HG03520 (cell line): ENCODE measurements around the gene YPEL5.
"Not testable (repeated sequence)": the region's sequence is repeated elsewhere in the genome, so short reads cannot be mapped to it uniquely, and the experiment has no call there.

ENCODE experiments used
- ATAC-seq: cut with Tn5 transposase; IDR thresholded peaks from one replicate; pipeline ENCODE4 v1.9.1; 2021; ENCODE audit warnings: mild to moderate bottlenecking, moderate library complexity; ENCODE audit not compliant: unreplicated experiment

YPEL5 gene

DNA sequence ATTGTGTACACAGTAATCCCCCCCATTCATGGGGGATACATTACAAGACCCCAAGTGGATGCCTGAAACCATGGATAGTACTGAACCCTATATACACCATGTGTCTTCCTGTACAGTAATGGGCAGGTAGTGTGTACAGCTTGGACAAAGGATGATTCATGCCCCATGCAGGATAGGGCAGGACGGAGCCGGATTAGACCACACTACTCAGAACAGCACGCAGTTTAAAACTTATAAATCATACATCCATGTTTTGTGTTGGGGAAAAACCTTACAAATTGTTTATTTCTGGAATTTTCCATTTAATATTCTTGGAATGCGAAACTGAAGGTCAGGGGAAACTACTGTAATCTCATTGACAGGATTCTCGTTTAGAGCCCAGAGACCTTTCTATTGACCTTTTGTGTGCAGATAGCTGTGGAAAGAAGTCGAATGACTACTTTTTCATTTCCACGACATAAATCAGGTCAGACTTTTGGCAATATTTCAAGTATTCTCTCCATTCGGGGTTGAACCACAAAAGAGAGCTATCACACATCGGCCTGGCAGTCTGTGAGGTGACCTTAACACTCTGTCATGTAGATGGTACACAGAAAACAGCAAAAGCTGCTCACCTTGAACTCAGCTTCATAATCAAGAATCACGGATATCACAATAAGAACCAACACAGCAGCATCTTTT, 9.9 kb upstream of the YPEL5 start:
- no peak for ATAC-seq

DNA sequence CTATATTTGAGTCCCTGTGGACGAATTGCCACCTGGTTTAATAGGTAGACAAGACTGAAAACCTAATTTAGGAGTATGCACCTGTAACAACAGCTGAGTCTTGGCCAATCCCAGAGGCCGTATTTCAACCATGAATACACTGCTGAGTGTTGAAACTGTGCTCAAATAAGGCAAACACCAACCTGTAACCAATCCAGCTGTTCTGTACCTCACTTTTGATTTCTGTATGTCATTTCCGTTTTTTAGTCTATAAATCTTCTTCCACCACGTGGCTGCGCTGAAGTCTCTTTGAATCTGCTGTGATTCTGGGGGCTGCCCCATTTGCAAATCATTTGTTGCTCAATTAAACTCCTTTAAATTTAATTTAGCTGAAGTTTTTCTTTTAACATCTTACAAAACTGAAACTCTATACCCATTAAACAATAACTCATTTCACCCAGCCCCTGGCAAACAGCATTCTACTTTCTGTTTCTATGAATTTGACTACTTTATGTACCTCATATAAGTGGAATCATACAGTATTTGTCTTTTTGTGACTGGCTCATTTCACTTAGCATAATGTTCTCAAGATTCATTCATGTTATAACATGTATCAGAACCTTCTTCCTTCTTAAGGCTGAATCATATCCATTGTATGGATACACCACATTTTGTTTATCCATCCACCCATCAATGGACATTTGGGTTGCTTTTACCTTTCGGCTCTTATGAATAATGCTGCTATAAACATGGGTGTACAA, 7.5 kb upstream of the YPEL5 start:
- peak; percentile 69 for ATAC-seq

DNA sequence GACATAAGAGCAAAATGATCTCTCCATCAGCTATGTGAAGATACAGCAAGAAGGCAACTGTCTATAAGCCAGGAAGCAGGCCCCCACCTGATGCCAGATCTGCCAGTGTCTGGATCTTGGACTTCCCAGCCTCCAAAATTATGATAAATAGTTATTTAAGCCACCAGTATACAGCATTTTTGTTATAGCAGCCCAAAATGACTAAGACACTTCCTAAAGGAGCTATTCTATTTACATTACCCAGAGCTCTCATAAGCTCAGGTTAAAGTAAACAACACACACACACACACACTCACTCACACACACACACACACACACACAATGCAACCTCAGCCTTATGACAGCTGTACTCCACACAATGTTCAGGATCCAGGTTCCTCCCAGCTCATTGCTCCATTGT, 5.7 kb upstream of the YPEL5 start:
- ATAC-seq, result no peak

DNA sequence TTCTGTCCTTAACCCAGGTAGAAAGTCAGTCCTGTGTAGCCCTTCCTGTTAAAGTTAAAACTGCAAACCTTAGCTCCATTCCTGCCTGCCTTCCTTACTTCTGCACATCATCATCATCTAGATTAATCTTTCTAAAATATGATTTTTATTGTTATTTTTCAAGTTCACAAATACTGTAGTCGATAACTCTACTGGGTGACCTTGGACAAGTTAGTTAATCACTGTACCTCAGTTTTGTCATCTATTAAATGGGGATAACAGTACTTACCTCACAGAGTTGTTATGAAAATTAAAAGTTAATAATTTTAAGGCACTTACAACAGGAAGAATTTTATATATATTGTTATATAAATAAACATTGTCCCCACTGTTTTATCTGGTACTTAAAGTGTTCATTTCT, 2.5 kb upstream of the YPEL5 start:
- no peak for ATAC-seq

DNA sequence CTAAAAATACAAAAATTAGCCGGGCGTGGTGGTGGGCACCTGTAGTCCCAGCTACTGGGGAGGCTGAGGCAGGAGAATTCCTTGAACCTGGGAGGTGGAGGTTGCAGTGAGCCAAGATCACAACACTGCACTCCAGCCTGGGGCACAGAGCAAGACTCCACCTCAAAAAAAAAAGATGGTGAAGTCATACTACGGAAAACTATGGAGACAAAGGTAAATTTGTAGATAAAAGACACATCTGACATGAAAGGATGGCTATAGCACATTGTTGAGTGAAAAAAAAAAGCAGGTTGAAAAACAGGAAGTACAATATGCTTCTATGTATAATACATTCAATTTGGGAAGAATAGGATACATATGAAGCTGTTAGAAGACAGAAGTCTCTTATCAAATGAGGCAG, 1.9 kb upstream of the YPEL5 start:
- not testable (repeated sequence) for ATAC-seq

DNA sequence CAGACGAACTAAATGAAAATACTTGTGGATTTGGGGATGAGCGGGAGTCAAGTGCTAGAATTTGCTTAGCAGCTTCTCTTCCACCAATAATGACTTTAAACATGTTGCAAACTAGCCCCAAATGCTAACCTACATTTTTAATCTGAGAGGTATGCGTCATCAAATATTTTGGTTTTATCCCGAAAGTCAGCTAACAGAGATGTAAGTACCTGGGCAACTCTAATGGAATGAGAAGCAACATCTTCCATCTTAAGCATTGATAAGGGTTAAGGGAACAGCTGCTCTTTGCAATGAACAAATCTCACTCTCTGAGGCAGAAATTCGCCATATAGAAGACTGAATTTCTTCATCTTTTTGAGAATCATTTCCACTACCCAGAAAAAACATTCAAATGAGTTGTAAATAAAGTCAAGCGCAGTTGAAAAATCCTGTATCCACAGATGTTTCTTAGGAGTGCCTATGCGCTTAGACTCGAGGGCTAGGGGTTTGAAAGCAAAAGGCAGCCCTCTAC, 926 bp upstream of the YPEL5 start:
- no peak for ATAC-seq

DNA sequence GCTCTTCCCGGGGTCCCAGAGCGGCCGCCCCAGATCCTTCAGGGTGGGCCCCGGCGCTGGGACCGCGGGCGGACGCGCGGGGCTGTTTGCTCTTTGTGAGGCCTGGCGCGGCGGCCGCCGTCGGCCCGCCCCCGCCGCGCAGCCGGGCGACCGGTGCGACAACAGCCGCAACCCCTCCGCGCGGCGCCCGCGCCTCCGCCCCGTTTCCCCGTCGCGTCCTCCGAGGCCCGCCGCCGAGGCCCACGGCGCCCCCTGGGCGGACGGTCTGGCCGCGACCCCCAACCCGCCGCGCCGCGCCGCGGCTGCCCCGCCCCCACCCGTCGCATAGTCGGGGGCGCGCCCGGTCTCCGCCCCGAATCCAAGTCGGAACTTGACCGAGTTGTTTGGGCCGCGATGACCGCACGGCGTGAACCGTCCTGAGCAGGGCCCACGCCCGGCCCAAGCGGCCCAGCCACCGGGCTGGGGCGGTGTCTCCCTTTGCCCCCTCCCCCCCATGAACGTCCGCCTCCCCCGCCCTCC, 448 bp downstream of the YPEL5 start:
- ATAC-seq, result no peak

DNA sequence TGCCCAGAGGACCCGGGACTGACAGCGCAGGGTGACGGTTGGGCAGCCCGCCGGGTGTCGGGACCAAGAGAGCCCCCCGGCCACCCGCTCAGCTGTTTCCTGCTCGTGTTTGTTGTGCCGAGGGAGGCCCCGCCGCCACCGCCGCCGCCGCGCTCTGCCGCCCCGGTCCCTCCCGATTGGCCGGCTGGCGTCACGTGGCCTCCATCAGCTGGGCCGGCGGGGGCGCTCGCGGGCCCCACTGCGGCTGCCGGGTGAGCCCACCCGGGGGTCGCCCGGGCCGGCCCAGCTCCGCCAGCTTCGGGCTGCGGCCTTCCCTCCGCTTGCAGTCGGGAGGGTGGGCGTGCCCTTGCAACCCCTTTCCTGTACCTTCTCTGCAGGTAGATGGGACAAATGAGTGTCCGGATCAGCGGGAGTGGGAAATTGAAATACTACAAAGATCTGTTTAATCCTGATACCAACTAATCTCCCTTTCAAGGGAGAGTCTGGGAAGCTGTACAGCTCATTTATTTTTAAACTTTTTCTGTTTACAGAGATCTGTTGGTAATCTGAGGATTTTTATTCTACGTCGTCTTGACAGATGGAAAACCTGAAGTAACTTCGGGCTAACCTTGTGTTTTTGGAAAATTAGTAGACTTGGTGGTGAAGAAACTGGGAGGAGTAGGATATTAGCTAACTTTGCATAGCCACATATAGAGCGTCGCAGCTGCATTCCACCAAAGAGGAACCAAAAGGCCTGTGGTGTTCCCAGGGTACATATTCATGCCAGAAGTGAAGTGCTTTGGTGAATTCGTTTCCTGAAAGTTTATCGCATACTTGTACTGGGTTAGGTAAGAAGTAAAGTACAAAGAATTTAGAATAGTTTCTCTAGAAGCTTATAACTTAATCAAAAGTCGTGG, 1.2 kb downstream of the YPEL5 start:
- no peak for ATAC-seq

DNA sequence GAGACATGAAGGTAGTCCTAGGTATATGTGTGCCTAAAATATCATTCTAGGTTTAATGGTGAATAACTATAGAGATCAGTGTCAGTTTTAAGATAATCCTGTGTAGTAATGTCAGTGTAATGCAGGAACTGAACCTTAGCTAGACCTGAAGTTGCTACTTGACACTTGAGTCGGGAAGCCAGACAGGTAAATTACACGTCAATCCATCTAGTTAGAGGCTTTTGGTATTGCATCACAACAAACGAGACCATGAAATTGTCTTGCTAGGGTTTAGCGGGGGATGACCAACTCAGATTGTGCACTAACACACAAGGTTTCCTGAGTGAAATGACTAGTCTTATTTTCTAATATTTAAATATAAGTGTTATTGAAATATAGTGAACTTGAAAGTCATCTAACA, 2.0 kb downstream of the YPEL5 start:
- ATAC-seq, result no peak

DNA sequence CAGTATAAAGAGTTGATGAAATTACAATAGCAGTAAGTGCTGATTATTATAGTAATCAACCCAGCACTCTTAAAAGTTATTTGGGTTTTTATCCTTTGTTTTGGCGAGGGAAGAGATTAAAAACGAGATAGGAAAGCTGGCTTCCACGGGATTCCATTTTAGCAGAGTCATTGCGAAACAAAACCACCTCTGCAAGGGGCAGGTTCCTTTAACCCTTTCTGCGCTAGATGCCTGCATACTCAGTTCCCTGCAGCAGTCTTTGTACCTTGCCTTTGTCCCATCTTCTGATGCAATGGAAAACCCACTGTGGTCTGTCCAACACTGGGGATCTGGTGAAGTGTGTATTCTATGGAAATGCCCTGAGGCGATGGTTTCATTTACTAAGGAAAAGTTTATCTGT, 2.7 kb downstream of the YPEL5 start:
- no peak for ATAC-seq

DNA sequence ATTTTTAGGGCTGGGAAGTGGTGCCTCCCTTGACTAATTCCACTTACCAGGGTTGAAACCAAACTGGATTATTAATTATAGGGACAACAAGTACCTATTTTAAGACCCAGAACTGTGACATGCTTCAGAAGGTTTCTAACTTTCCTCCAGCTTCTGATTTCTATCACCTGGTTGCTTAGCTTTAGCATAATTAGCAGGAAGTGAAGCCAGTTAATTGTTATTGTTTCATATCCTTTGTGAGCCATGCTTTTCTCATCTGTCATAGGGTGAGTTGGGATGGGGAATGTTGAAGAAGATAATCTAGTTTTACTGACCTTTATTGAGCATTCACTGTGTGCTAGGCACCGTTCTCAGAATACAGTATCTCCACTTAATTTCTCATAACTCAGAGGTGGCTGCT, 3.2 kb downstream of the YPEL5 start:
- ATAC-seq, result no peak

DNA sequence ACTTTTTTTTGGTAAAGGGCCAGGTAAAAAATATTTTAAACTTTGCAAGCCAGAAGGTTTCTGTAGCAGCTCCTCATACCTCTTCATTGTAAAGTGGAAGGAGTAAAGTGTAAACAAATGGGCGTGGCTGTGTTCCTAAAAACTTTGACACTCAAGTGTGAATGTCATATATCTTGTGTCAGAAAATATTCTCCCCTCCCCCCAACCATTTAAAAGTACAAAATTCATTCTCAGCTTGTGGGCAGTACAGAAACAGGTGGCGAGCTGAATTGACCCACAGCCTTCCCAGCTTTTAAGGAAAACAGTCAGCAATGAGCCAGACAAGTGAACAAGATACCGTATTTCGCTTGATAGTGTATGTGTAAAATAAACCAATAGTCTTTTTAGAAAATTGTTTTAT, 4.0 kb downstream of the YPEL5 start:
- ATAC-seq, result no peak

DNA sequence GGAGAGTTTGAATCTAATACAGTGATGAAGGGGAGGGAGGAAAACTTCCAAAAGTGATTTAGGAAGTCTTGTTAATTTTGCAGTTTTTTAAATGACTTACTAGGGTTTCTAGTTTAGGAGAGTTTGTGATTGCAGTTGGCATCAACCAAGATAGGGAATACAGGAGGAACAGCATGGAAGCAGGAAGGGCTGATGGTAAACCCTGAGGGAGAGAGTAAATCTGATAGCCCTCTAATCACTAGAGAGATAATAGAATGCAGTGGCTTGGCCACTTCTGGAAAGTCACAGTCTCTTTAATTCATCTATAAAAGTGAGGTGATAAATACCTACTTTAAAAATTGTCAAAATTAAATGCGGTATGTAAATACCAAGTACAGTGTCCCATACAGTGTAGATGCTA, 5.6 kb downstream of the YPEL5 start:
- no peak for ATAC-seq

DNA sequence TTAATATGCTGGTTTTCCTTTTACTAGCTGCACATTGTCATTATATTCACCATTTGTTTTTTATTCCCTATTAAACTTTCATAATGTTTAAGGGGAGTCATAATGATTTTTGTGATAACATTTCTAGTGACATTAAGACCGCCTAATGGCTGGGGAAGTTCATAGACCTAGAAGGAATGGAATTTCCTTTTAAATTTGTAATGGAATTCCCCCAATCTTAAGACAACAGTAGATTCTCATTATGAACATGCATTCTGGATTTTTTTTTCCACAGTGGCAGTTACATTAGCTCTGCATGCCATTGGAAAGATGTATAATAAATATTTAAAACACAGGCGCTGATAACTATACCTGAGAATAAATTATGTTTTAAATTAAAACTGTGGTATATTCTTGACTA, 8.4 kb downstream of the YPEL5 start:
- no peak for ATAC-seq

DNA sequence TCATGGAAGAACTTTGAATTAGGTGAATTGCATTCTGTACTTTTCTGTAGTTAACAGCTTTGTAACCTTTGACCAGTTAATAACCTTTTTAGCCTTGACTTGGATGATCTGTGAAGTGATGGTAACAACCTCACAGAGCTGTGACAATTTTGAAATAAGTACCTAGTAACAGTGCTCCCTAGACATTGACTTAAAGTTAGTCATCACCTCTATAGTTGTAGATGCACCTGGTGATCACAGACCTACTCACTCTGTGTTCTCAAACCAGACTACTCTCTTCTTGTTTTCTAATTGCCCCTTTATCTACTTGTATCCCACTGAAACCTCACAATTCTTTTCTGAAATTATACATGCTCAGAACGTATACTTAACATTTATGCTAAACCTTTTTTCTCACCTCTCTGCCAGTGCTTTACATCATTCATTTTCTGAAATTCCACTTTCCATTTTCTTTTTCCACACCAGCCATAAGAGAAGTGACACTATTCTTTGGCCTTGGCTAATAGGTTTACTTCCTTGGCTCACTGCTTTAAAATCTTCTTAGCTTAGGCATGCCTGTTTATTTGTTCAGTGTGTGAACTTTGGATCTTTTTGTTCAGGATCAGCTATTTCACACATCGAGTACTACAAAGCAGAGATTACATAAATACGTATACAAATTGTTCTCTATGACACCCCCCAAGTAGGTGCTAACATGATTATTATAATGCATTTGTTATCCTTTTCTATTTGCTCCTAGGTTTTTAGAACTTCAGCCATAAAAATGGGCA, 9.3 kb downstream of the YPEL5 start:
- ATAC-seq, result no peak

DNA sequence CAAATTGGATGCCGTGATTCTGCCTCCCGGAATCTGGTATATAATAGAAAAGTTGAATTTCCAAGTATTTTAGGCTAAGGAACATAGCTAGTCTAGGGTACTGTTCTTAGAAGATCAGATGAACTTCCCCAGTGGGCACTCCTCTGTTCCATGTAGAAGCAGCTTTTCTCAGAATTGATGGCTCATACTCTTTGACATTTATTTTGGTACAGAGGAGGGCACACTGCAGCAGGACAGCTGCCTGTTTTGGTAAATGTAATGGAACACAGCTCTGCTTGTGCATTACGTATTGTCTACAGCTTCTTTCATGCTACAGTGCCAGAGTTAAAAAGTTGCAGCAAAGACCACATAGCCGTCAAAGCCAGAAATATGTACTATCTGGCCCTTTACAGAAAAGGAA, 10.8 kb downstream of the YPEL5 start:
- no peak for ATAC-seq

DNA sequence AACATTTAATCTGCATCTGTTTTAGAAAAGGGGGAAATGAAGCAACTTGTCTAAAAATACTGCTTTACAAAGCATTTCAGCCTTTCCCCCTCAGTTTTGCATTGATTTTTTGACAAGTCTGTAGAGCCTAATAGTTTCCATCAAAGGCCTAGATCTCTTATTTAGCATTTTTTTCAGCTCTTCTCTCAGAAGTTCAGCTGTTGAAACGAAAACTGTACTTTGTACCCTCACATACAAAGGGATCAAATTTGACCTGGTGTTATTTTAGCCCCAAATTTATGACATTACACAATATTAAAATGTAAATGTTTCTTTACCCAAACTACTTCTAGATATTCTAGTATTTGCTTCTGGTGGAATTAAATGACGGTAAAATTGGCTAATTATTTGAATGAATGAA, 13.0 kb downstream of the YPEL5 start:
- no peak for ATAC-seq

DNA sequence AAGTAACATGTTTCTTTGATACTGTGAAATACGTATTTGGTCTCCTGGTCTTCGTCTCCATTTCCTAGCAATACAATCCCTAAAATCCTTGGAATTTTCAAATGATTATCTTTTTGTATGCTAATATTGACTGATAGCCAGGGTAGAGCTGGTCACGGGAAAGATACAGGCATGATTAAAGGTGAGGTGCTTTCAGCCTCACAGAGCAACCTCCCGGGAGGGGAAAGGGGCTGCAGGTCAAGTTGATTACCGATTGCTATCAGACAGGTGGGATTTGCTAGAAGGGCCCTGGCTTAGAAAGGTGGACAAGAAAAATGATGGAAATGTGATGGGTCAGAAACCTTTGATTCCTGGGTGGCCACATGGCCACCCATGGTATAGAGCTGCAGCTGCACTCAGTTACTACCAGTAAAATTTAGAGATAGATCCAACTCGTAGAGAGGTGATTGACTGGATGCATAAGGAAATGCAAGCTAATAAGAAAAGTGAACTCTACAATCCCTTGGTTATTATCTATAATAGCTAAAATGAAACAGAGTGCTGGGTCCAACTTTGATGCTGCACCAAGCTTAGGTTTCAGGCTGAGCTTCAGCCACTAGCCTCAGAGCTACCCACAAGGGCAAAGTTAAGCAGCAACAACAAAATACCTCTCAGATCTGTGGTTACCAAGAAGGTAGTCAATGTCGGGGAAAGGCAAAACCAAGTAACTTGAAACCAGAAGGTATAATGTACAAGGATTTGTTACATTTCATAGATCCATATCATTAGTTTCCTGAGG, 15.3 kb downstream of the YPEL5 start:
- ATAC-seq, result no peak

DNA sequence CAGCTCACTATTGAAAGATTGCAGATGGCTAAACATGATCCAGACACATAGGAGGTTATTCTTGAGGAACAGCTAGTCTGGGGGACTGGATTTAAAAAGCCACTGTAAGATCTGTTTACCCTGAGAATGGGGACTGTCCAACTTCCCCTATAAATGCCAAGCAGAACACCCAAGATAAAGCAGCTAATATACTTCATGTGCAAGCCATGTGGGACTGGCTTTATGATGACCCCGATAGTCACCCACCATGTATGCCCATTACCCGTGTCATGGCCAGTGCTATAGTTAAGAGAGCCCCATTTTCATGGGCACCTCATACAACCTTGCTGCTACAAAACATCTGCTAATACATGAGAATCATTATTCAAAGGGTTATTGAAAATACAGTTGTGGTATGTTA, 16.0 kb downstream of the YPEL5 start:
- ATAC-seq, result no peak
